ENCODE data around the gene ISG20.

Gene ISG20

GRCh38 chr15:88608607-88609181 lies 30.1 kb upstream of the ISG20 start:
- no peak for TF ChIP-seq Cebpa-rat (IDR thresholded peaks at IDR 0.05)
- H3K27me3 ChIP-seq: peaks cover 30 to 38% (median 35%) of the 10 kb centered on the region in 11 experiments
- no peaks in the 10 kb centered on the region for H3K36me3 ChIP-seq
- H4K20me1 ChIP-seq: peaks cover 0 to 8% (median 0%) of the 10 kb centered on the region in 11 experiments; a peak in 1 of 22 replicates
- peaks cover 18 to 40% (median 33%) of the 10 kb centered on the region in 10 experiments for H3K4me1 ChIP-seq
- no peak overlapping the region for H3K9ac ChIP-seq
- no peak overlapping the region for H3K27ac ChIP-seq
- peak overlapping the region in 5 of 11 experiments; percentile 21 to 91 (median 83); a peak in 9 of 22 replicates for H3K4me2 ChIP-seq
- H3K9me3 ChIP-seq (replicated peaks in 1 of 11): peaks cover 4 to 22% (median 12%) of the 10 kb centered on the region in 11 experiments; a peak in 14 of 22 replicates
- H3K4me3 ChIP-seq: no peak overlapping the region

- no peaks in the 10 kb centered on the region for H3K36me3 ChIP-seq
- H3K4me3 ChIP-seq: no peak overlapping the region
- peak overlapping the region in 1 of 11 experiments; percentile 45; a peak in 1 of 22 replicates for H3K27ac ChIP-seq
- peaks cover 0 to 8% (median 0%) of the 10 kb centered on the region in 11 experiments; a peak in 1 of 22 replicates for H4K20me1 ChIP-seq
- no peak for TF ChIP-seq Cebpa-rat (IDR thresholded peaks at IDR 0.05)
- peak overlapping the region in 9 of 11 experiments; percentile 69 to 91 (median 80); a peak in 18 of 22 replicates for H3K4me2 ChIP-seq
- H3K9ac ChIP-seq: no peak overlapping the region
- peaks cover 4 to 17% (median 12%) of the 10 kb centered on the region in 11 experiments; a peak in 14 of 22 replicates for H3K9me3 ChIP-seq (replicated peaks in 1 of 11)
- H3K27me3 ChIP-seq: peaks cover 21 to 29% (median 27%) of the 10 kb centered on the region in 11 experiments
- peaks cover 18 to 40% (median 33%) of the 10 kb centered on the region in 10 experiments for H3K4me1 ChIP-seq
Observed at GRCh38 chr15:88609344-88610090, 29.3 kb upstream of the ISG20 start.

- H3K9ac ChIP-seq: peak overlapping the region in 4 of 11 experiments; percentile 2 to 30 (median 20); a peak in 3 of 22 replicates
- peaks cover 18 to 40% (median 33%) of the 10 kb centered on the region in 10 experiments for H3K4me1 ChIP-seq
- H3K4me2 ChIP-seq: peak overlapping the region; percentile 40 to 91 (median 77)
- H3K27me3 ChIP-seq: peaks cover 9 to 17% (median 14%) of the 10 kb centered on the region in 11 experiments
- H3K27ac ChIP-seq: peak overlapping the region in 8 of 11 experiments; percentile 12 to 58 (median 44); a peak in 11 of 22 replicates
- H4K20me1 ChIP-seq: peaks cover 0 to 8% (median 0%) of the 10 kb centered on the region in 11 experiments; a peak in 1 of 22 replicates
- no peaks in the 10 kb centered on the region for H3K36me3 ChIP-seq
- peaks cover 0 to 5% (median 2%) of the 10 kb centered on the region in 11 experiments; a peak in 10 of 22 replicates for H3K9me3 ChIP-seq (replicated peaks in 1 of 11)
- no peak for TF ChIP-seq Cebpa-rat (IDR thresholded peaks at IDR 0.05)
- peak overlapping the region in 1 of 10 experiments; percentile 17; a peak in 1 of 20 replicates for H3K4me3 ChIP-seq
Observed at GRCh38 chr15:88610701-88611231, 28.1 kb upstream of the ISG20 start.

- H3K4me2 ChIP-seq: peak overlapping the region in 4 of 11 experiments; percentile 40 to 91 (median 78); a peak in 4 of 22 replicates
Observed at GRCh38 chr15:88612186-88612796, 26.5 kb upstream of the ISG20 start.

GRCh38 chr15:88613074-88613944 lies 25.5 kb upstream of the ISG20 start:
- Histone ChIP-seq H3K27me3 (no peaks in the 10 kb centered on the region), H3K9me3 (replicated peaks in 1 of 11) (no peaks in the 10 kb centered on the region), H4K20me1 (peaks cover 0 to 8% (median 0%) of the 10 kb centered on the region in 11 experiments; a peak in 1 of 22 replicates), H3K36me3 (no peaks in the 10 kb centered on the region), H3K4me2 (no peak overlapping the region), H3K9ac (no peak overlapping the region), H3K4me3 (no peak overlapping the region), H3K4me1 (peaks cover 18 to 40% (median 33%) of the 10 kb centered on the region in 10 experiments), H3K27ac (no peak overlapping the region)
- no peak for TF ChIP-seq Cebpa-rat (IDR thresholded peaks at IDR 0.05)

More at GRCh38 chr15:88612186-88612796, 26.5 kb upstream of the ISG20 start:
- Histone ChIP-seq H3K4me1 (peaks cover 18 to 40% (median 33%) of the 10 kb centered on the region in 10 experiments), H3K9ac (no peak overlapping the region), H3K9me3 (replicated peaks in 1 of 11) (no peaks in the 10 kb centered on the region), H3K4me3 (no peak overlapping the region), H3K27me3 (peaks cover 0 to 2% (median 0%) of the 10 kb centered on the region in 11 experiments; a peak in 4 of 22 replicates), H3K36me3 (no peaks in the 10 kb centered on the region), H4K20me1 (peaks cover 0 to 8% (median 0%) of the 10 kb centered on the region in 11 experiments; a peak in 1 of 22 replicates), H3K27ac (peak overlapping the region in 1 of 11 experiments; percentile 44; a peak in 1 of 22 replicates)
- no peak for TF ChIP-seq Cebpa-rat (IDR thresholded peaks at IDR 0.05)

GRCh38 chr15:88615303-88616107 lies 23.3 kb upstream of the ISG20 start:
- H3K4me2 ChIP-seq: no peak overlapping the region
- peaks cover 13 to 20% (median 18%) of the 10 kb centered on the region in 10 experiments for H3K4me1 ChIP-seq
- H3K9ac ChIP-seq: no peak overlapping the region

GRCh38 chr15:88616240-88616639 lies 22.6 kb upstream of the ISG20 start:
- no peak overlapping the region for H3K9ac ChIP-seq
- no peak overlapping the region for H3K4me2 ChIP-seq
- no peaks in the 10 kb centered on the region for H3K36me3 ChIP-seq
- TF ChIP-seq Cebpa-rat (IDR thresholded peaks at IDR 0.05): no peak
- no peaks in the 10 kb centered on the region for H3K9me3 ChIP-seq (replicated peaks in 1 of 11)
- H3K4me1 ChIP-seq: peaks cover 10 to 17% (median 15%) of the 10 kb centered on the region in 10 experiments
- no peak overlapping the region for H3K4me3 ChIP-seq
- H3K27me3 ChIP-seq: no peaks in the 10 kb centered on the region
- no peaks in the 10 kb centered on the region for H4K20me1 ChIP-seq
- no peak overlapping the region for H3K27ac ChIP-seq

More at GRCh38 chr15:88615303-88616107, 23.3 kb upstream of the ISG20 start:
- Histone ChIP-seq H3K36me3 (no peaks in the 10 kb centered on the region), H3K4me3 (no peak overlapping the region), H4K20me1 (peaks cover 0 to 5% (median 0%) of the 10 kb centered on the region in 11 experiments; a peak in 1 of 22 replicates), H3K27ac (no peak overlapping the region), H3K27me3 (no peaks in the 10 kb centered on the region), H3K9me3 (replicated peaks in 1 of 11) (no peaks in the 10 kb centered on the region)
- TF ChIP-seq Cebpa-rat (IDR thresholded peaks at IDR 0.05): no peak

Data from BLaER1 treated with 17β-estradiol and CSF1 and Interleukin-3, amounts not matched to agents 10 nM and 100 nM (cell line).